ENCODE measurements around the gene SNRNP35.
"Not testable (repeated sequence)": the region's sequence is repeated elsewhere in the genome, so short reads cannot be mapped to it uniquely, and the experiment has no call there.

SNRNP35 gene

GRCh38 chr12:123489580-123489979, 31.6 kb downstream of the SNRNP35 start:
- no peak for DNase-seq (ENCODE audit: low spot score)

- no peak for DNase-seq (ENCODE audit: low spot score)
Observed at GRCh38 chr12:123490089-123490488, 32.1 kb downstream of the SNRNP35 start.

- no peak for DNase-seq (ENCODE audit: low spot score)
Observed at GRCh38 chr12:123491056-123491455, 33.1 kb downstream of the SNRNP35 start.

- DNase-seq (ENCODE audit: low spot score), result no peak
Observed at GRCh38 chr12:123491481-123491880, 33.5 kb downstream of the SNRNP35 start.

GRCh38 chr12:123492339-123493039, 34.5 kb downstream of the SNRNP35 start:
- not testable (repeated sequence) for DNase-seq (ENCODE audit: low spot score)

GRCh38 chr12:123494124-123494851, 36.3 kb downstream of the SNRNP35 start:
- DNase-seq (ENCODE audit: low spot score), result no peak

GRCh38 chr12:123497065-123497464, 39.1 kb downstream of the SNRNP35 start:
- DNase-seq (ENCODE audit: low spot score), result no peak

- DNase-seq (ENCODE audit: low spot score), result no peak
Observed at GRCh38 chr12:123498126-123498825, 40.3 kb downstream of the SNRNP35 start.

GRCh38 chr12:123499332-123499731, 41.4 kb downstream of the SNRNP35 start:
- no peak for DNase-seq (ENCODE audit: low spot score)

- no peak for DNase-seq (ENCODE audit: low spot score)
Observed at GRCh38 chr12:123502163-123502704, 44.3 kb downstream of the SNRNP35 start.

GRCh38 chr12:123506059-123506842, 48.3 kb downstream of the SNRNP35 start:
- no peak for DNase-seq (ENCODE audit: low spot score)

- no peak for DNase-seq (ENCODE audit: low spot score)
Observed at GRCh38 chr12:123506843-123507236, 48.9 kb downstream of the SNRNP35 start.

GRCh38 chr12:123512838-123513665, 55.1 kb downstream of the SNRNP35 start:
- no peak for DNase-seq (ENCODE audit: low spot score)

GRCh38 chr12:123513805-123514204, 55.9 kb downstream of the SNRNP35 start:
- DNase-seq (ENCODE audit: low spot score), result no peak

- DNase-seq (ENCODE audit: low spot score), result not testable (repeated sequence)
Observed at GRCh38 chr12:123514582-123515221, 56.8 kb downstream of the SNRNP35 start.

GRCh38 chr12:123516216-123516780, 58.4 kb downstream of the SNRNP35 start:
- DNase-seq (ENCODE audit: low spot score), result no peak
